Common myeloid progenitor, CD34-positive (primary cell): ENCODE measurements around the gene PPP5C.
A peak's percentile ranks its signal among the peaks of the same experiment; 100 is the strongest.

ENCODE experiments used
- CTCF ChIA-PET: fragments of 350-600 bp; sonication (Branson Sonifier 250); formaldehyde crosslinking; loops from one replicate; lab custom pipeline; 2021; ENCODE audit warnings: antibody characterized with exemption; lab: Charles Lee
- POLR2A ChIA-PET: fragments of 350-600 bp; sonication (Branson Sonifier 250); formaldehyde crosslinking; loops from one replicate; lab custom pipeline; 2021; ENCODE audit warnings: antibody characterized with exemption; lab: Charles Lee
- DNase-seq, 3 donors: peaks; one replicate each; pipeline versions ENCODE4 v3.0.0 to v3.0.0-alpha.2; 2013
- H3K27ac ChIP-seq, 2 experiments: 1 replicate in 1 of 2; 2 replicates in 1 of 2; pipeline ENCODE4 v1.7.0; 2013; ENCODE audit warnings: inconsistent platforms in 2 of 2, low read length in 2 of 2, mild to moderate bottlenecking in 2 of 2, low read depth in 1 of 2, moderate library complexity in 1 of 2; ENCODE audit not compliant: severe bottlenecking in 2 of 2, insufficient read depth in 1 of 2, poor library complexity in 1 of 2
- H3K27me3 ChIP-seq, 5 experiments: replicated peaks in 2 of 5; 1 replicate in 3 of 5; 2 replicates in 2 of 5; pipeline versions ENCODE4 v1.6.1 to v1.7.0; 2013; ENCODE audit warnings: low read length in 4 of 5, mild to moderate bottlenecking in 2 of 5, moderate library complexity in 2 of 5, inconsistent platforms in 1 of 5; ENCODE audit not compliant: insufficient read depth in 5 of 5, control insufficient read depth in 4 of 5
- H3K36me3 ChIP-seq, 4 experiments: 1 replicate in 2 of 4; 2 replicates in 2 of 4; pipeline versions ENCODE4 v1.6.1 to v1.7.0; 2013; ENCODE audit warnings: low read length in 3 of 4, control low read depth in 1 of 4, mild to moderate bottlenecking in 1 of 4; ENCODE audit not compliant: control insufficient read depth in 4 of 4, insufficient read depth in 4 of 4
- H3K4me1 ChIP-seq, 4 experiments: 1 replicate in 3 of 4; 2 replicates in 1 of 4; pipeline versions ENCODE4 v1.6.1 to v1.7.1; 2013; ENCODE audit warnings: low read length in 3 of 4, mild to moderate bottlenecking in 3 of 4, control low read depth in 1 of 4, inconsistent platforms in 1 of 4, moderate library complexity in 1 of 4; ENCODE audit not compliant: control insufficient read depth in 4 of 4, insufficient read depth in 4 of 4; ENCODE audit errors: control extremely low read depth in 1 of 4
- H3K4me3 ChIP-seq, 7 experiments: 1 replicate in 4 of 7; 2 replicates in 3 of 7; pipeline versions ENCODE4 v1.5.1 to v1.7.0; 2013; ENCODE audit warnings: mild to moderate bottlenecking in 7 of 7, low read length in 6 of 7, moderate library complexity in 6 of 7, inconsistent platforms in 2 of 7, low read depth in 2 of 7, control low read depth in 1 of 7; ENCODE audit not compliant: insufficient read depth in 4 of 7, control insufficient read depth in 1 of 7; ENCODE audit errors: extremely low read depth in 1 of 7
- H3K9me3 ChIP-seq, 5 experiments: 1 replicate in 4 of 5; 2 replicates in 1 of 5; pipeline versions ENCODE4 v1.6.1 to v1.7.1; 2013; ENCODE audit warnings: low read length in 4 of 5, mild to moderate bottlenecking in 2 of 5, inconsistent platforms in 1 of 5, low read depth in 1 of 5, moderate library complexity in 1 of 5; ENCODE audit not compliant: control insufficient read depth in 4 of 5, insufficient read depth in 2 of 5; ENCODE audit errors: control extremely low read depth in 1 of 5
- WGBS: methylation state at CpG from one replicate; pipeline ENCODE4 v1.1.5; 2013; ENCODE audit not compliant: insufficient coverage; 5-methylcytosine and 5-hydroxymethylcytosine counted together

PPP5C gene

DNA sequence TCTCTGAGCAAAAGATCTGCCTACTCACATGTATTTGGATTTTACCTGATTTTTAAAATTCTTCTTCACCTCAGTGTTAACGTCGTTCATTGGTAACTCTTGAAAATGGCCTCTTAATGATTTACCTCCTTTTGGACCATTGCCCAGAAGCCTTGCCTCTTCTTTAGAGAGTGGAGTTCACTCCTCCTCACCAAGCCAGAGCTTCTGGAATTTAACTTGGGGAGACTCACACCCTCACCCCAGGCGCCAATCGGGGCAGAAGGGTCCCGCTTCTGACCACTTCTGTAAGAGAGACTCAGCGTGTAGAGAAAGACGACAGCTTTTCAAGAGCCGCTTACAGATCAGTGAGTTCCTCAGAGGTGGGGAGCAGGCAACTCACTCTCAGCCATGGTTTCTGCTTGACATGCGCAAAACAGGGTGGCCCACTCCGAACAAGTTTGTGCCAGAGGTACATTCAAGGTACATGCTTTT lies 79.2 kb downstream of the PPP5C start:
- ChIA-PET CTCF (interaction anchor here (0.7 to 0.8 kb wide), 2 partner anchors 8 to 22 kb away, joined by 3 to 4 read pairs; no protein-coding TSS in a partner anchor), POLR2A (interaction anchor here (0.6 kb wide), 1 partner anchor 22 kb away, joined by 3 read pairs; no protein-coding TSS in a partner anchor)
- H3K27me3 ChIP-seq = peaks cover 4 to 60% (median 22%) of the 10 kb centered on the region in 5 experiments
- DNase-seq = peak in 2 of 3 donors; percentile 42 to 59
- H3K9me3 ChIP-seq = no peaks in the 10 kb centered on the region
- no peaks in the 10 kb centered on the region for H3K36me3 ChIP-seq
- no peak overlapping the region for H3K27ac ChIP-seq
- peaks cover 0 to 23% (median 15%) of the 10 kb centered on the region in 4 experiments for H3K4me1 ChIP-seq
- peak overlapping the region; percentile 22 to 86 (median 70) for H3K4me3 ChIP-seq
- WGBS = 0% methylated on average over 7 of the region's 10 CpGs

GRCh38 chr19:46426506-46427162 lies 79.7 kb downstream of the PPP5C start:
- peak in 2 of 3 donors; percentile 72 to 74 for DNase-seq
- H3K4me3 ChIP-seq = peak overlapping the region; percentile 22 to 86 (median 70)
- ChIA-PET CTCF (no interaction called here), POLR2A (interaction anchor here (0.6 kb wide), 1 partner anchor 22 kb away, joined by 3 read pairs; no protein-coding TSS in a partner anchor)
- WGBS = 2% methylated on average over 27 of the region's 32 CpGs
- H3K9me3 ChIP-seq = no peaks in the 10 kb centered on the region
- H3K36me3 ChIP-seq = no peaks in the 10 kb centered on the region
- peaks cover 0 to 23% (median 15%) of the 10 kb centered on the region in 4 experiments for H3K4me1 ChIP-seq
- no peak overlapping the region for H3K27ac ChIP-seq
- H3K27me3 ChIP-seq = peaks cover 4 to 64% (median 24%) of the 10 kb centered on the region in 5 experiments

DNA sequence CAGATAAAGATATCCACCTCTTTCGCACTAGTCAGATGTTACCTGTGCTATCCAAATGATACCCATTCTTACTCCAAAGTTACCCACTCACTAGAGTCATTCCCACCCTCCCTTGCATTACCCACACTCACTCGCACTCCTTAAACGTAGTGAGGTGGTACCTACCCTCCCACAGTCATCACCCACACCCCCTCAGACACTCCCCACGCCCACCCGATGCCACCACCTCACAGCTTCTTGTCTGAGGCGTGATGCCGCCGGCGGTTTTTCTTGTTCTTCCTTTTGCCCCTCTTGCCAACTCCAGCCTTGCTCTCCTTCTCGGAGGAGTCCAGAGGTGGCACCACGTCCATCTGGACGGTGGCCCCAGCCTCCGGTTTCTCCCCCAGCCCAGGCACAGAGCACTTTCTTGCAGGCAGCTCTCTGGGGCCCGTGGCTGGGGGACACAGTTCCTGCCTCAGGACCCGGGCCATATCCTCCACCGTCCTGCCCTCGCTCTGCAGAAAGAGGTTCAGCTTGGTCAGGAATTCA lies 80.7 kb downstream of the PPP5C start:
- peaks cover 4 to 64% (median 26%) of the 10 kb centered on the region in 5 experiments for H3K27me3 ChIP-seq
- 89% methylated on average over 14 of the region's 17 CpGs for WGBS
- CTCF ChIA-PET = no interaction called here
- H3K4me3 ChIP-seq = no peak overlapping the region
- H3K9me3 ChIP-seq = no peaks in the 10 kb centered on the region
- no peak overlapping the region for H3K27ac ChIP-seq
- H3K4me1 ChIP-seq = peaks cover 0 to 23% (median 15%) of the 10 kb centered on the region in 4 experiments
- no peaks in the 10 kb centered on the region for H3K36me3 ChIP-seq
- no peak for DNase-seq
- POLR2A ChIA-PET = no interaction called here

GRCh38 chr19:46428239-46429135 lies 81.6 kb downstream of the PPP5C start, which contains the start of gene PNMA8C:
Gene PNMA8C (minus strand): TSS chr19:46428936. CDS start chr19:46428359, 577 bp downstream.
- no peaks in the 10 kb centered on the region for H3K9me3 ChIP-seq
- 26% methylated on average over 45 of the region's 52 CpGs for WGBS
- H3K27me3 ChIP-seq = peaks cover 4 to 63% (median 26%) of the 10 kb centered on the region in 5 experiments
- H3K27ac ChIP-seq = no peak within 1 kb of the TSS
- ChIA-PET CTCF (no interaction called here), POLR2A (no interaction called here)
- no peaks in the 10 kb centered on the region for H3K36me3 ChIP-seq
- H3K4me3 ChIP-seq = peak within 1 kb of the TSS in 4 of 7 experiments; percentile 8 to 69 (median 46)
- peaks cover 0 to 23% (median 15%) of the 10 kb centered on the region in 4 experiments for H3K4me1 ChIP-seq
- peak; percentile 72 to 87 (median 78) for DNase-seq

DNA sequence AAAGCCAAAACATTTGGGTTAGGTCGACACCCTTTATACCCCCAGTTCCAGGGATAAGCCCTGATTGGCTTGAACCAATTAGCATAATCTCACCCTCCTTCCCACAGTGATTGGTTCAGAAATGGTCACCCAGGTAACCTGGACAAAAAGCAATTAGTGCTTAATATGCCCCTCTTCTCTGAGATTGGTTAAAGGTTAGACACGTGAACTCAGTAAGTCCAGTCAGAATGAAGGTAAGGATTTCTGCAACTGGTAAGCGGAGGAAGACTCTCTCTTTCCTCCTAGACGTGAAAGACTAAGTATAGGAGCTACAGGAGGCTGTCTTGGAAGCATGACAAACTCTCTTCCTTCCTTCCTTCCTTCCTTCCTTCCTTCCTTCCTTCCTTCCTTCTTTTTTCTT lies 83.1 kb downstream of the PPP5C start:
- Histone ChIP-seq H3K4me1 (peaks cover 0 to 23% (median 15%) of the 10 kb centered on the region in 4 experiments), H3K4me3 (no peak overlapping the region), H3K9me3 (no peaks in the 10 kb centered on the region), H3K27me3 (peaks cover 4 to 58% (median 22%) of the 10 kb centered on the region in 5 experiments), H3K36me3 (no peaks in the 10 kb centered on the region), H3K27ac (no peak overlapping the region)
- 94% methylated on average over 2 of the region's 4 CpGs for WGBS
- POLR2A ChIA-PET = no interaction called here
- CTCF ChIA-PET = no interaction called here
- no peak for DNase-seq

GRCh38 chr19:46431824-46432223 lies 84.9 kb downstream of the PPP5C start:
- Histone ChIP-seq H3K4me3 (no peak overlapping the region), H3K27ac (no peak overlapping the region), H3K36me3 (no peaks in the 10 kb centered on the region), H3K27me3 (peaks cover 4 to 46% (median 18%) of the 10 kb centered on the region in 5 experiments), H3K9me3 (no peaks in the 10 kb centered on the region), H3K4me1 (peaks cover 0 to 14% (median 8%) of the 10 kb centered on the region in 4 experiments)
- ChIA-PET POLR2A (interaction anchor here (0.6 kb wide), 1 partner anchor 311 kb away, joined by 3 read pairs; no protein-coding TSS in a partner anchor), CTCF (interaction anchor here (0.7 to 2.4 kb wide), 4 partner anchors 14 to 138 kb away, joined by 3 to 15 read pairs (median 4); partner anchors contain the start of gene CCDC8)
- WGBS = 44% methylated on average over 3 of the region's 10 CpGs
- peak in 2 of 3 donors; percentile 32 to 41 for DNase-seq
